Memory B cell (primary cell): ENCODE results near the gene VRK3.
A peak's percentile ranks its signal among the peaks of the same experiment; 100 is the strongest.

Experiments used
- ATAC-seq: fragments of 150-1000 bp; cut with Tn5 transposase; 2 replicates; pipeline ENCODE4 v1.10.0; 2021; ENCODE audit warnings: low read depth, mild to moderate bottlenecking, moderate library complexity
- DNase-seq, 2 donors: peaks; one replicate each; pipeline ENCODE4 v3.0.0; 2022; ENCODE audit warnings: low spot score in 2 of 2
- H3K27ac Mint-ChIP-seq: one replicate; pipeline ENCODE4 v1.8.0; 2022; ENCODE audit warnings: mild to moderate bottlenecking, moderate library complexity, mixed read lengths
- H3K27me3 Mint-ChIP-seq: one replicate; pipeline ENCODE4 v1.8.0; 2022; ENCODE audit warnings: mixed read lengths
- H3K36me3 Mint-ChIP-seq: one replicate; pipeline ENCODE4 v1.8.0; 2022; ENCODE audit warnings: mild to moderate bottlenecking, mixed read lengths
- H3K4me1 Mint-ChIP-seq: one replicate; pipeline ENCODE4 v1.8.0; 2022; ENCODE audit warnings: mixed read lengths
- H3K4me3 Mint-ChIP-seq: one replicate; pipeline ENCODE4 v1.8.0; 2022; ENCODE audit warnings: mild to moderate bottlenecking, moderate library complexity, mixed read lengths
- H3K9me3 Mint-ChIP-seq: one replicate; pipeline ENCODE4 v1.8.0; 2022; ENCODE audit warnings: mixed read lengths

Gene VRK3

DNA sequence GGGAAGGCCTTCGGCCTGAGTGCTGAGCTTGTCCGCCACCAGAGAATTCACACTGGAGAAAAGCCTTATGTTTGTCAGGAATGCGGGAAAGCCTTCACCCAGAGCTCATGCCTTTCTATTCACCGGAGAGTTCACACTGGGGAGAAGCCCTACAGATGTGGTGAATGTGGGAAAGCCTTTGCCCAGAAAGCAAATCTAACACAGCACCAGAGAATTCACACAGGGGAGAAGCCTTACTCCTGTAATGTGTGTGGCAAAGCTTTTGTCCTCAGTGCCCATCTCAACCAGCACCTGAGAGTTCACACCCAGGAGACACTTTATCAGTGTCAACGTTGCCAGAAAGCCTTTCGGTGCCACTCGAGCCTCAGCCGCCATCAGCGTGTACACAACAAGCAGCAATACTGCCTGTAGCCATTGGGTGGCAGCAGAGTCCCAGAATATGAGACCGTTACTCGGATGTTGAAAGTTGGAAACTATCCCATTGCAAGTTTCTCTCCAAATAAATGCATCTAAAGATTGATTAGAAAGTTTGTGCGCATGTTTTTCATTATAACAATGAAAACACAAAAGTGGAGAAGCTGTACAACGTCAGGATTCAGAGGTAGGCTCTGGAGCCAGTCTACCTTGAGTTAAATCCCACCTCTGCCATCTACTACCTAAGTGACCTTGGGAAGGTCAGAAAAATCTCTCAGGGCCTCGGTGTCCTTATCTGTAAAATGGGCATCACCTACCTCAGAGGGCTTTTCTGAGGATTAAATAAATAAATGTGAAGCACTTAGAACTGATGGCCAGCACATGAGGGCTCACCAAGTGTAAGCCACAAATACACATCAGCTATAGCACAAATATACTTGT, 21.7 kb upstream of the VRK3 start:
- peaks cover 2% of the 10 kb centered on the region for H3K27me3 Mint-ChIP-seq
- no peak for ATAC-seq
- H3K4me3 Mint-ChIP-seq = no peak overlapping the region
- peaks cover 46% of the 10 kb centered on the region for H3K36me3 Mint-ChIP-seq
- H3K9me3 Mint-ChIP-seq = peaks cover 20% of the 10 kb centered on the region
- DNase-seq = peak; percentile 25 to 40
- H3K4me1 Mint-ChIP-seq = peaks cover 17% of the 10 kb centered on the region
- H3K27ac Mint-ChIP-seq = no peak overlapping the region

DNA sequence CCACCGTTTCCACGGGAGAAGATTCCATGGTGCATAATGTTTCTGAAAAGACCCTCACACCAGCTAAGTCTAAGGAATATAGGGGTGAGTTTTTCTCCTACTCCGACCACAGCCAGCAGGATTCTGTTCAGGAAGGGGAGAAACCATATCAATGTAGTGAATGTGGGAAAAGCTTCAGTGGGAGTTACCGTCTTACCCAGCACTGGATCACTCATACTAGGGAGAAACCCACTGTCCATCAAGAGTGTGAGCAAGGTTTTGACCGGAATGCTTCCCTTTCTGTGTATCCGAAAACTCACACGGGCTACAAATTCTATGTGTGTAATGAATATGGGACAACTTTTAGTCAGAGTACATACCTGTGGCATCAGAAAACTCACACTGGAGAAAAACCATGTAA, 19.8 kb upstream of the VRK3 start:
- peaks cover 20% of the 10 kb centered on the region for H3K9me3 Mint-ChIP-seq
- peaks cover 5% of the 10 kb centered on the region for H3K4me1 Mint-ChIP-seq
- H3K27ac Mint-ChIP-seq = no peak overlapping the region
- DNase-seq = no peak
- peaks cover 63% of the 10 kb centered on the region for H3K36me3 Mint-ChIP-seq
- ATAC-seq = no peak
- H3K27me3 Mint-ChIP-seq = no peaks in the 10 kb centered on the region
- no peak overlapping the region for H3K4me3 Mint-ChIP-seq

DNA sequence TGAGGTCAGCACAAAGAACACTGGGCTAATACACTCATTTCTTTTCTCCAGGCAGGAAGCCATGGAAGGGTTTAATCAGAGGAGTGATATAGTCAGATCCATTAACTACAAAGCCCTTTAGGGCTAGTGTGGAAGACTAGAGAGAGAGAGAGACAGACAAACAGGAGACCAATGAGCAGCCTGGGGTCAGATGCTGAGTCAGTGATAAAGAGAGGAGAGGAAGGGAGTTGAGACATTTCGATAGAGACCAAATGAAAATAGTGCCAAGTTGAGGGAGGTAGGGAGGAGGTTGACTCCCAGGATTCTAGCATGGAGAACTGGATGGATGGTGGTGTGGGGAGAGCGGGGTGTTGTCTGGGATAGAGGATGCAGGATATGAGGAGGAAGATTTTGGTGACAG, 18.8 kb upstream of the VRK3 start:
- no peak for DNase-seq
- peaks cover 72% of the 10 kb centered on the region for H3K36me3 Mint-ChIP-seq
- peaks cover 3% of the 10 kb centered on the region for H3K4me1 Mint-ChIP-seq
- no peak overlapping the region for H3K4me3 Mint-ChIP-seq
- H3K27me3 Mint-ChIP-seq = no peaks in the 10 kb centered on the region
- peaks cover 20% of the 10 kb centered on the region for H3K9me3 Mint-ChIP-seq
- ATAC-seq = no peak
- no peak overlapping the region for H3K27ac Mint-ChIP-seq

DNA sequence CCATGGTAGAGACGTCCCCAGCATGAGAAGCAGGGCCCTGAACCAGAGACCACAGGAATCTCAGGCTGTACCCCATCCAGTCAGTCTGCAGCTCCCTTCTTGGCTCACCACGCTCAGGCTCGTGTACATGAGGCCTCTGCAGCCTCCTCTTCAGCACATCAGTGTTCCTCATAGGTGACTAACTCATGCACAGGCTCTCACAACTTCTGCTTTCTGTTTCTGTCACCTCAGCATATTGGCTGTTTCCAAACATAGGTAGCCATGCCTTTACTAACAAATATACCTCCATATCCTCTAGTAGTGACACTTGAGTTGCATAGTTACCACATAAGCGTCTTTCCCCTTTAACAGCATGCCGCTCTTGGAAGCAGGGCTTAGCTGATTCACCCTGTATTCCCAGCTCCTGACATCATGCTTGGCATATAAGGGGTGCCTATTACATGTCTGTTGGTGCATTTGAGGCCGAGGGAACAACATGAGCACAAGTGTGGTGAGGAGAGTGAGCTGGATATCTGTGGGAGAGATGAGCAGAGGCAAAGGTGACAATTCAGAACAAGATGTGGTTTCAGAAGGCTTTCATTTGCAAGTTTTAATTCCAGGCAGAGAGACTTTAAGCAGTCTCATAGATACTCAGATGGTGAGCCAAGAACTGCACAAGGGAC, 17.3 kb upstream of the VRK3 start:
- H3K27me3 Mint-ChIP-seq = no peaks in the 10 kb centered on the region
- peaks cover 3% of the 10 kb centered on the region for H3K4me1 Mint-ChIP-seq
- H3K4me3 Mint-ChIP-seq = no peak overlapping the region
- ATAC-seq (no peak), DNase-seq (no peak)
- peaks cover 70% of the 10 kb centered on the region for H3K36me3 Mint-ChIP-seq
- peaks cover 18% of the 10 kb centered on the region for H3K9me3 Mint-ChIP-seq
- H3K27ac Mint-ChIP-seq = no peak overlapping the region

DNA sequence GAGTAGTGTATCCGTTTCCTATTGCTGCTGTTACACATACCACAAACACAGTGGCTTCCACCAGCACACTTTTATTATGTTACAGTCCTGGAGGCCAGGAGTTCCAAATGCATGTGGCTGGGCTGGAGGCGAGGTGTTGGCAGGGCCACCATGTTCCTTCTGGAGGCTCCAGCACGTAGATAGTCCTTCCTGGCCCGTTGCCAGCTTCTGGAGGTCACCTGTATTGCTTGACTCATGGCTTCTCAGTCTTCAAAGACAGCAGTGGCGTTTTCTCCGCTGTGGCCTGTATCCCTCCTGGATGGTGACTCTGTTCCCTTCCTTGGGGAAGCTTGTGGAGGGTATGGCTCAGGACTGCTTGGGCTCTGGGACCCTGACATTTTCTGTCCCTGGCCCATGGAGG, 15.8 kb upstream of the VRK3 start:
- no peak for ATAC-seq
- Mint-ChIP-seq H3K4me1 (peaks cover 3% of the 10 kb centered on the region), H3K27ac (no peak overlapping the region), H3K36me3 (peaks cover 70% of the 10 kb centered on the region), H3K27me3 (no peaks in the 10 kb centered on the region), H3K4me3 (no peak overlapping the region), H3K9me3 (peaks cover 18% of the 10 kb centered on the region)
- no peak for DNase-seq

DNA sequence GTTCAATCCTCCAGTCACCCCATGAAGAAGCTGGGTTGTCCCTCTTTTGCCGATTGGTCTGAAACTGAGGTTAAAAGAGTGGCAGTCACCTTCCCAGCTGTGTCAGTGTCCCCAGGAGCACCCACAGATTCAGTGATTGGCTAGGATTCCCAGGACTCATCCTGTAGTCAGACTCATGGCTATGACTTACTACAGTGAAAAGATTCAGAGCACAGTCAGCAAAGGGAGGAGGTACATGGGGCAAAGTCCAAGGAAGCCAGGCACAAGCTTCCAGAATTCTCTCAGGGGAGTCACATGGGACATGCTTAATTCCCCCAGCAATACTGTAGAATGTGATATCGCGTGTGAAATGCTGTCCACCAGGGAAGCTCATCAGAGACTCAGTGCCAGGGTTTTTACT, 14.8 kb upstream of the VRK3 start:
- Mint-ChIP-seq H3K36me3 (peaks cover 65% of the 10 kb centered on the region), H3K4me1 (peaks cover 5% of the 10 kb centered on the region), H3K27me3 (no peaks in the 10 kb centered on the region), H3K27ac (no peak overlapping the region), H3K4me3 (no peak overlapping the region), H3K9me3 (peaks cover 14% of the 10 kb centered on the region)
- no peak for DNase-seq
- ATAC-seq = no peak

DNA sequence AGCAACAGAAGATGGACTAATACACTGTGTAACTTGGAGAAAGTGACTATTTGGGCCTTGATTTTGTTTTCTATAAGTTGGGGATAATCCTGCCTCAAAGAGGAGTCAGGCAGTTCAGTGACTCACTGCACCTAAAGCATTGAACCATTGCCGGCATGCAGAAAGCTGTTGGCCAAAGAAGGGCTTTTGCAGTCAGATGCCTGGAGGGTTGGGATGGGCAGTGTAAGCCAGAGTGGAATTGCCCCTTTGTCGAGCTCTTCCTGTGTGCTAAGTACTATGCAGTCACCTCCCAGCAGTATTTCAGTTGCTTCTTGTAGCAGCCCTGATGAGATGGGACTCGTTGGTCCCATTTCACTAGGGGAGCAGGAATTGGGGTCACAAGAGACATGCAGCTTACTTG, 11.7 kb upstream of the VRK3 start:
- ATAC-seq (no peak), DNase-seq (no peak)
- Mint-ChIP-seq H3K4me1 (peaks cover 6% of the 10 kb centered on the region), H3K9me3 (no peaks in the 10 kb centered on the region), H3K27ac (no peak overlapping the region), H3K36me3 (peaks cover 59% of the 10 kb centered on the region), H3K27me3 (no peaks in the 10 kb centered on the region), H3K4me3 (no peak overlapping the region)

DNA sequence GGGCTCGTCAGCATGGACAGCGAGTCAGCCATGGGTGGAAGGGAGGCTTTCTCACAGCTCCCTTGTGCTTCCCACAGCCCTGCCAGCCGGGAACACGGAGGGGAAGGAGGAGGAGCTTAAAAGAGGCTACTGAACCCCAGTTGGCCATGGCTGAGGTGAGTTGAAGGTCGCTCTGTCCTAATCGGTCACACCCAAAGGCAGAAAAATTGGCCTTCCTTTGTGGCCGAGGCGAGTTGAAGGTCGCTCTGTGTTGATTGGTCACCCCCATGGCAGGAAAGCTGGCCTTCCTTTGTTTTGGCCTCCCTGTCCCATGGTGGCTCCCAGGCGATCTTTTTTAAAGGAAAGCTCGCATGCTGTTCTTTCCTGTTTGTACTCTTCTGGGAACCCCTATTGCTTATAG, 5.8 kb upstream of the VRK3 start:
- no peaks in the 10 kb centered on the region for H3K27me3 Mint-ChIP-seq
- no peak for DNase-seq
- H3K27ac Mint-ChIP-seq = no peak overlapping the region
- H3K4me3 Mint-ChIP-seq = no peak overlapping the region
- H3K9me3 Mint-ChIP-seq = no peaks in the 10 kb centered on the region
- peaks cover 19% of the 10 kb centered on the region for H3K4me1 Mint-ChIP-seq
- H3K36me3 Mint-ChIP-seq = peaks cover 35% of the 10 kb centered on the region
- ATAC-seq = no peak

DNA sequence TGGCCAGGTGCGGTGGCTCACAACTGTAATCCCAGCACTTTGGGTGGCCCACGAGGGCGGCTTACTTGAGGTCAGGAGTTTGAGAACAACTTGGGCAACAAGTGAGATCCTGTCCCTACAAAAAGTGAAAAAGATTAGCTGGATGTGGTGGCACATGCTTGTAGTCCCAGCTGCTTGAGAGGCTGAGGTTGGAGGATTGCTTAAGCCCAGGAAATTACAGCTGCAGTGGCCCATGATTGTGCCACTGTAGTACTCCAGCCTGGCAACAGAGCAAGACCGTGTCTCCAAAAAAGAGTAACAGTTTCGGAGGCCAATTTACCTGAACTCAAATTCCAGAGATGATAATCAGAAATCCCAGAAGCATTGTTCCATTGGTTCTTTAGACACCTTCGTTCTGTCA, 5.1 kb upstream of the VRK3 start:
- Mint-ChIP-seq H3K4me3 (no peak overlapping the region), H3K4me1 (peaks cover 20% of the 10 kb centered on the region), H3K9me3 (no peaks in the 10 kb centered on the region), H3K27ac (no peak overlapping the region), H3K27me3 (no peaks in the 10 kb centered on the region), H3K36me3 (peaks cover 32% of the 10 kb centered on the region)
- ATAC-seq (no peak), DNase-seq (no peak)

DNA sequence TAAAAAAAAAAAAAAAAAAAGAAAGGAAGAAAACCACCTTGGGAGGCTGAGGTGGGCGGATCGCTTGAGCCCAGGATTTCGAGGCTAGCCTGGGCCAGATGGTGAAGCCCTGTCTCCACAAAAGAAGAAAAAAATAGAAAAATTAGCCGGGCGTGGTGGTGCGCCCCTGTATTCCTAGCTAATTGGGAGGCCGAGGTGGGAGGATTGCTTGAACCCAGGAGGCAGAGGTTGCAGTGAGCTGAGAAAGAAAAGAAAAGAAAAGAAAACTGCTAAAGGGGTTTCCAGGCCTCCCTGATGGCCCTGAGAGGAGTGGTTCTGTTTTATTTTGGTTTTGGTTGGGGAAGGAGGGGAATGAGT, 1.4 kb upstream of the VRK3 start:
- Mint-ChIP-seq H3K27me3 (no peaks in the 10 kb centered on the region), H3K36me3 (peaks cover 8% of the 10 kb centered on the region), H3K27ac (peak overlapping the region; percentile 99), H3K9me3 (no peaks in the 10 kb centered on the region), H3K4me1 (peaks cover 20% of the 10 kb centered on the region), H3K4me3 (peak overlapping the region; percentile 87)
- no peak for ATAC-seq
- DNase-seq = no peak

DNA sequence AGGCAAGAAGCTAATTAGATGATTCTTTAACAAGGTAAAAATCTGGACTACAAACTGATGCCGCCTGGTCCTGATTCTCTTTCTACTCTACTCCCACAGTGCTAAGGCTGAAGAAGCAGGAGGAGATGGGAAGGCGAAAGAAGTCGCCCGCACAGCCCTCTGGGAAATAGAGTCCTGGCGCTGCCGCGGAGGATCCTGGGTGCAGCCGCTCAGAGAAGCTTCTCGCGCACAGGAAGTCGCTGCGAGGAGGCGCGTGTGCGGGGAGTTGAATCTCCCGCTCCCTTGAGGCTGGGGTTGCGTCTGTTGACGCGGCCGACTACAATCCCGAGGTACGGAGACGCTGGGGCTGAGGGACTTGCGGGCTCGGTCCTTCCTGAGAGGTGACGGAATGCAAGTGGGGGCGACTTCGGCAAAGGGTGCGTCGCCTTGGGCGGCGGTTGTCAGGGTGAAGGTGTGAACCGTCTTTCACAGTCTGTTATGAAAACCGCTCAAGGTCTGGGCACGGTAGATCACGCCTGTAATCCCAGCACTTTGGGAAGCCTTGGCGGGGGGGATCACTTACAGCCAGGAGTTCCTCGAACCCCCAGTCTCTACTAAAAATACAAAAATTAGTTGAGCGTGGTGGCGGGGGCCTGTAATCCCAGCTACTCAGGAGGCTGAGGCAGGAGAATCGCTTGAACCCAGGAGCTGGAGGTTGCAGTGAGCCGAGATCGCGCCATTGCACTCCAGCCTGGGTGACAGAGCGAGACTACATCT, 800 bp upstream of the VRK3 start, which contains the start of gene ZNF473:
TSS of gene ZNF473 (plus strand) at position 212 of the 756 bp plus-strand sequence. CDS start 5,078 bp downstream, outside the sequence.
- ATAC-seq (peak; percentile 70), DNase-seq (peak; percentile 83 to 93)
- Mint-ChIP-seq H3K27me3 (no peaks in the 10 kb centered on the region), H3K4me3 (peak within 1 kb of the TSS; percentile 87), H3K9me3 (no peaks in the 10 kb centered on the region), H3K27ac (peak within 1 kb of the TSS; percentile 99), H3K36me3 (peaks cover 3% of the 10 kb centered on the region), H3K4me1 (peaks cover 16% of the 10 kb centered on the region)

DNA sequence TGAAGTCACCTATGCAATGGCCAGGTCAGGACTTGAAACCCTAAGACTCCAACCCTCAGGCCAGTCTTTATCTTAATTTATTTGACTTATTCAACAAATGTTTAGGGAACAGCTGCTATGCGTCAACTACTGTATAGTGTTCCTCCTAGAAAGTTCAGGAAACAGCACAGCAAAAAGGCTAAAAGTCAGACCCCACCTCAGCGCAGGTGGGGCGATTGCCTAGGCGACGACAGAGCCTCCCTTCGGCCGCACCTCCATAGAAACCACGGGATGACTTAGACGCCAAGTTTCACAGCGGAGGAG, 502 bp downstream of the VRK3 start:
- no peak for DNase-seq
- Mint-ChIP-seq H3K4me3 (peak overlapping the region; percentile 87), H3K36me3 (peaks cover 6% of the 10 kb centered on the region), H3K9me3 (no peaks in the 10 kb centered on the region), H3K27me3 (no peaks in the 10 kb centered on the region), H3K4me1 (peaks cover 16% of the 10 kb centered on the region), H3K27ac (peak overlapping the region; percentile 99)
- no peak for ATAC-seq

DNA sequence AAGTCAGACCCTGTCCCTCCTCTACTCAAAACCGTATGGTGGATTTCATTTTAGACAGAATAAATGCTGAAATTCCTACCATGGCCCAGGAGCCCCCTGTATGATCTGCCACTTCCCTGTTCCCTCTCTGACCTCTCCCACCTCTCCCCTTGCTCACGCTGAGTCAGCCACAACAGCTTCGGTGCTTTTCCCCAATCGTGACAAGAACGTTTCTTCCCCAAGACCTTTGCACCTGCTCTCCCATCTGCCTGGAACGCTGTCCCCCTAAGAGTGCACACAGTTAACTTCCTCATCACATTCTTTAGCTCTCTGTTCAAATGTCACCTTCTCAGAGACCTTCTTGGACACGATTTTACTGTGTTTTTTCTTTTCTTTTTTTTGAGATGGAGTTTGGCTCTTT, 2.3 kb downstream of the VRK3 start:
- Mint-ChIP-seq H3K4me1 (peaks cover 16% of the 10 kb centered on the region), H3K27ac (no peak overlapping the region), H3K9me3 (no peaks in the 10 kb centered on the region), H3K36me3 (peaks cover 11% of the 10 kb centered on the region), H3K27me3 (no peaks in the 10 kb centered on the region), H3K4me3 (no peak overlapping the region)
- no peak for ATAC-seq
- DNase-seq = no peak

DNA sequence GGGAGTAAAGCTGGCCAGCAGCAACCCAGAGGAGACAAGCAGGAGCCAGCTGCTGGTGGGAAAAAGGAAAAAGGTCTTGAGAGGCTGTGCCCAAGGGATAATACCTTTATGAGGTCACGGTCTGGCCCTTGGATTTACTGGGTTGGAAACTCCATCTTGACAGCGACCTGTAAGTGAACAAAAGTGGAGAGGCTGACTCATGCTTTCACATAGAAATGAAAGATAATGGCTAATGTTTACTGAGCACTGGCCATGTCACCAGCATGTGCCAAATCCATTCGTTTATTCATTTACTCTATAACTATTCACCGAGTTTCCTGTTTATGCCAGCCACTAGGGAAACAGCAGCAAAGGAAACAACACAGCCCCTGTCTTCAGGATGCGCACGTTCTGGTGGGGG, 4.7 kb downstream of the VRK3 start:
- peaks cover 24% of the 10 kb centered on the region for H3K36me3 Mint-ChIP-seq
- no peak overlapping the region for H3K4me3 Mint-ChIP-seq
- H3K27ac Mint-ChIP-seq = no peak overlapping the region
- H3K9me3 Mint-ChIP-seq = no peaks in the 10 kb centered on the region
- DNase-seq (no peak), ATAC-seq (no peak)
- peaks cover 6% of the 10 kb centered on the region for H3K4me1 Mint-ChIP-seq
- H3K27me3 Mint-ChIP-seq = no peaks in the 10 kb centered on the region
